ENCODE measurements around the gene GDF15.
A peak's percentile ranks its signal among the peaks of the same experiment; 100 is the strongest.

Gene GDF15

DNA sequence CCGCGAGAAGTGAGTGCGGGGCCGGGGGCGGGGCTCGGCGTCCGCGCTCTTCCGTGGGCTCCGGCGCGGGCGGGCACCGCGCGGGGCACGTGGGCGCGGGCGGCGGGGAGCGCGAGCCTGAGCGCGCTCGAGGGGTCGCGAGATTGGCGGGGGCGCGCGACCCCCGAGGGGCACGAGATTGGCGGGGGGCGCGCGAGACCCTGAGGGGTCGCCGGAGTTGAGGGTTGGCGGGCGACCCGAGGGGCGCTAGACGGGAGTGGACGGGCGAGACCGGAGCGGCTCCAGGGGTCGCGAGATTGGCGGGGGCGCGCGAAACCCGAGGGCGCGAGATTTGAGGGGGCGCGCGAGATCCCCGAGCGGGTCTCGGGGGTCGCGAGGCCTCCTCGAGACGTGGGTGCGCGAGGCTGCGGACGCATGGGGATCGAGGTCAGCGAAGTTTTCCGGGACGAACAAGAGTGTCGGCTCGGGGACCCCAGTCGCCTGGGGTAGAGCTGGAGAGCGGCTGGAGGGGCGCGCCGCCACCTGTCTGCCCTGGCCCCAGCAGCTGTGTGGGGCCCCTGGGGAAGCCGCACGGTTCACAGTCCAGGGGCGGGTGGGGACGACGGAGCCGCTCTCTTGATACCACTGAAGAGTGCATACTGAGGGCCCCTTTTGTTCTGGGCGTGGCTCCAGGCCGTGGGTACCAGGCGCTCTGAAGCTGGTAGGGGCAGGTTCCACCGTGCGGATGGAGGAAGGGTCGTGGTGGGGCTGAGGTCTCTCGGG, 33.9 kb downstream of the GDF15 start:
- DNase-seq = no peak

DNA sequence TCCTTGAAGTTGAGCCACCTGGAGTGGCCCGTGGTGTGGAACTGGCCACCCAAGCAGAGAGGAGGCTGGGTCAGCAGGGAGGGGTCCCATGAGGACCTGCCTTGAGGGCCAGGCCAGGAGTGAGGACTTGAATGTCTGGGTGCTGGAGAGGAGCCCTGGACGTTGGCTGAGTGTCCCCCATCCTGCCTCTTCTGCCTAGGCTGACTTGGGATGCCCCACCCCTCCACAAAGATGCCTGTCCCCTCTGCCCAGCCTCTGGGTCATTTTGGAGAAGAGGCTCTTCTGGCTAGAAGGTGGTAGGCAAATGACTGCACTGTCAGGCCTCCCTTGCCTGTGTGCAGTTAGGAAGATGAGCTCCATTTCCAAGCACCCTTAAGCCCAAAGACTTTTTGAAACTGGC, 35.0 kb downstream of the GDF15 start:
- DNase-seq = no peak

DNA sequence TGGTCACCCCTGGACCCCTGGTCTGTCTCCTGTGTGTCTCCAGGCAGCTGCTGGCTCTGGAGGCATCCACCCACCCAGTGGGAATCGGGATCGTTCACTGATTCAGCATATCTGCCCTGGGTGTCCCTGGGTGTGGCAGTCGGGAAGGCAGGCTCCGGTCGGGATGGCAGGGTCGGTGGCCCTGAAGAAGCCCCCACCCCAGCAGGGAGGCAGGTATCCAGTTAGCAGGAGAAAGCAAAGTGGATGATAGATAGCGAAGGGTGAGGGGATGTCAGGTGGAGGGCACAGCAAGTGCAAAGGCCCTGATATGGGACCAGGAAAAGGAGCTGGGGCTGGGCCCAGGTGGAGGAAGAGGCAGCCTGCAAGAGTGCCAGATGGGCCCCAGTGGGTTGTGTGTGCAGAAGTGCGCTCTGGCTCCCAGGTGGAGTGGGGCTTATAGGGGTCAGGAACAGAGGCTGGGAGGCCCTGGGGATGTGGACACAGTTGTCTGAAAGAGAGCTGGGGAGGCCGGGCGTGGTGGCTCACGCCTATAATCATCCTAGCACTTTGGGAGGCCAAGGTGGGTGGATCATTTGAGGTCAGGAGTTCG, 35.5 kb downstream of the GDF15 start:
- no peak for DNase-seq

DNA sequence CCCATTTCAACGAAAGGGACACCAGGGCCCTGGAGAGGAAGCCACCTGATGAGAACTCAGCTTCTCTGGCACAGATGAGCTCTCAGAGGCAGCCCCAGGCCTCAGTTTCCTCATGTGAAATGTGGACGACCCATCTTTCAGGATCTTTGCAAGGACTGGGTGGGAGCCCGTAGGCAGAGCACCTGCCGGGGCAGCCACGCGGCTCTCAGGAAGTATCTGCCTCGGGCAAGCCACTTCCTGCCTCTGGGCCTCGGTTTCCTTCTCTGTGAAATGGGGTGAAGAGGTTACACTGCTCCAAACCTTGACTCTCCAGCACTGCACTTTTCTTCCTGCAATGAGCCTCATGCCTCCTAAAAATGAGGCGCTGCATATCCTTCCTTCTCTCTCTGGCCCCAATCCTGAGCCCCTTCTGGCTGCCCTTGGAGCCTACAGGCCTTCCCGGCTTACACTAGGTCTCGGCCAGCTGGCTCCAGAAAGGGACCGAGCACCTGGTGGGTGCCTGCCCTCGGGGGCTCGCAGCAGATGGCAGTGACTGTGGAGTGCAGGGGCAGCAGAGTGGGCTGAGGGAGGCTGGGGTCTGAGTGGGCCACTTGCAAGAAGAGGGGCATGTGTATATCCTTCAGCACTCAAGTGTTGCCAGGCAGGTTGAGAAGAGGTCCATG, 36.7 kb downstream of the GDF15 start:
- no peak for DNase-seq

DNA sequence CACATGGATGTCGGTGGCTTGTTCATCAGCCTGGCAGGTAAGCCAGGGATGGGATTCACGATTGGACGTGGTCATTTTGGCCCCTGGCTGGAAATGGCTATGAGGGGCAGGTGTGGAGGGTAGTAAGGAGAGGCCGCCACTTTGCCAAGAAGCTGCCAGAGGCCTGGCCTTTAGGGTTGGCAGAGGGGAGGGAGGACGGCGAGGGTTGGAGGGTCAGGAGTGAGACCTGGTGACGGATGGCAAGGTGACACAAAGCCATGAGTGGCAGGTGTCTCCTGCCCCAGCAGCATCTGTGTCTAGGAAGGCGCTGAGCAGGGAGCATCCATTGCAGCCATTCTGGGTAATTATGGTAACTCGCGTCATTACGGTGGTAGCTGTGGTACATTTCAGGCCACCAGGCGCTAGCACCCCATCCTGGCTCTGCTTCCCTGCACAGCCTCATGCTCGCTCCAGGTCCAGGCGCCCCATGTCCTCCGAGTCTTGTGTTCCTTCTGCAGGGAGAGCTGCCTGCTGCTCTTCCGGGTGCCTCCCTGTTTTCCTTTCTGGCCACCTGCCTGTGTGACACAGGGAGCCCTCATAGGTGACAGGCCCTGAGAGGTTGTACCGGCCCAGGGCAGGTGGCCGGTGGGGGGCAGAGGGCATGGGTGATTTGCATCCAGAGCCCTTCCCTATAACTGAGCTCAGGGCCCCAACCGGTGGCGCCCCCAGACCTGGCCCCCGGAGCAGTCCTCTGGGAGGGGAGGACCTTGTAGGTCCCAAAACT, 37.5 kb downstream of the GDF15 start:
- no peak for DNase-seq

DNA sequence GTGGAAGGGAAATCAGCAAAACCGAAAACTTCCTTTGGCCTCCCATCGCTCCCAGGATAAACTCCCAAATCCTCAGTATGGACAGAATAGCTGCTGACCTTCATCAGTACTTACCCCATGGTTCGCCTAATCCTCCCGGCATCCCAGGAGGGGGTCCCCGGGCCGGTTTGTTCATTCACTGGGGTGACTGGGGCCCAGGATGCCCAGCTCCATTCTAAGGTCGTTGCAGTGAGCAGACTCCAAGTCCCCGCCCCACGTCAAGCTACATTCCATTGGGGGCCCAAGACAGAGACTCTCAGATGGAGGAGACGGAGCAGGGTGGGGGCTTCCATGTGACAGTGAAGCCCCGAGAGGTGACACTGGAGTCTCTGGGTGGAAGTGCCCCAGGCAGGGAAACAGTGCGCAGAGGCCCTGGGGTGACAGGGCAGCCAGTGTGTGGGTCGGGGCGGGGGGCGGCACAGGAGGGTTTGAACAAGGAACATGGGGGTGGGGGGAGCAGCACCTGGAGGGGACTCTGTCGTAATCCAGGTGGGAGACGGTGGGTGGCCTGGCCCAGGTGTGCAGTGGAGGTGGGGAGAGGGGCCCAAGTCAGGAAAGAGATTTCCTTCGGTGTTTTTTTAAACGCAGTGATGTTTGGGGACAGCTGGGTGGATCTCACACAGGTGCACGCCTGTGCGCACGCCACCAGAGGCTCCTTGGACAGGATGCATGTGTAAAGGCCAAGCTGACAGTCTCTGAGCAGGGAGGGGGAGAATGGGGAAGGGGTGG, 38.3 kb downstream of the GDF15 start:
- no peak for DNase-seq

DNA sequence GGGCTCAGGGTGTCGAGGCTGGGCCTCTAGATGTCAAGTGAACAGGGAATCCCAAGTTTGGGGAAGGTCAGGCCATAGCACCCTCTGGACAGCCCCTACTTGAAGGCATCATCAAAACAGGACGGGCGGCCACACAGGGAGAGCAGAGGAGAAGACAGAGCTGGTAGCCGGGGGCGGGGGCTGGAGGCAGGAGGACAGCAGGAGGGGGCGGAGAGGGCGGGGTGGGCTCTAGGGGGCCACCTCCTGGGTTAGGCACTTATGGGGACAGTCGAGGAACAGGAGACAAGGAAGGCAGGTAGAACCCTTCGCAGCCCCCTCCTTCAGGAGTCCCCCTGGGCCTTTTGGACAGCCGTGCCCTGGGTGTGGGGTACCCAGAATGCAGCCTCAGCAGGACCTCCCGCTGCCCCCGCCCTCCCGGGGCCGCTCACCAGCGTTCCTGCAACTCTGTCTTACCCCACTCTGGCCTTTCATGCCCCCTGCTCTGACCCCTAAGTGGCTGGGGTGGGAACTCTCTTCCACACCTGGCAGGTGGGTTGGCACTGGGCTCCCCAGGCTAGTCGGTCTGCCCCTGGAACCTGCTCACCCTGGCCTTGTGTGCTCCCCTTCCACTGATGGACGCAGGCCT, 39.0 kb downstream of the GDF15 start:
- no peak for DNase-seq

DNA sequence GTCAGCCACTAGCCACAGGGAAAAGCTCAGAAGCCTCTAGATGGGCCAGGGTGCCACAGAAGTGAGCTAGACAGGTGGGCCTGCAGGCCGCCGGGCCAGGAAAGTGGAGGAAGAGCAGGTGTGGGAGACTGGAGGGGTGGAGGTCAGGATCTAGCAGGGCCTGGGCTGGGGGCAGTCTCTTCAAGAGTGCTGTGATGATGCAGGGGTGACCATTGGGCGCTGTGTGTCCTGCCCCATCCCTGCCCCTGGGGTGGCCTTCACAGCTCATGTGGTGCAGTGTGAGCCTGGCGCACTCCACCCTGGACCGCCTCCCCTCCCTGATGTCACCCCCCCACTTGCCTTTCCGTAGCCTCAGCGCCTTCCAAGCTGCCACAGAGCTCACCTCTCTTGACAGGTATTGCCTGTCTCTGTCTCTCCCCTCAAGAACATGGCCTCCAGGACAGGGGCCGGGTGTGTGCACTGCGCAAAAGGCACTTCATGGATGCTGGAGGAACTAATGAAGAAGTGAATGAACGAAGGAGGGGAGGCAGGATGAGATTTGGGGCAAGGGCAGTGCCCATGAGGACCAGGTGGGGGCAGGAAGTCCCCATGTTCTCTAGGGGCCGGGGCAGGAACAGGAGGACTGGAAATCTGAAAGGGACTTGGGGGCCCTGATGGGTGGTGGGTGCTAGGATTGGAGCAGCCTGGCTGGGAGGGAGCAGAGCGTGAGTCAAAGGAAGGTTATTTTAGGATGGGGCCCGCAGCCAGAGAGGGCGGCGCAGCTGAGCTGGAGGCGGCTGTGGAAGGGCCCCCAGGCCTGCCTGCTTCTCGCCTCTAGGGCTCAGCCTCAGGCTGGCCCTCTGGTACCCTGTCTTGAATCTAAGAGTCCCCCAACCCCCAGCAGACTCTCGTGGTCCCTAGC, 39.8 kb downstream of the GDF15 start:
- no peak for DNase-seq

DNA sequence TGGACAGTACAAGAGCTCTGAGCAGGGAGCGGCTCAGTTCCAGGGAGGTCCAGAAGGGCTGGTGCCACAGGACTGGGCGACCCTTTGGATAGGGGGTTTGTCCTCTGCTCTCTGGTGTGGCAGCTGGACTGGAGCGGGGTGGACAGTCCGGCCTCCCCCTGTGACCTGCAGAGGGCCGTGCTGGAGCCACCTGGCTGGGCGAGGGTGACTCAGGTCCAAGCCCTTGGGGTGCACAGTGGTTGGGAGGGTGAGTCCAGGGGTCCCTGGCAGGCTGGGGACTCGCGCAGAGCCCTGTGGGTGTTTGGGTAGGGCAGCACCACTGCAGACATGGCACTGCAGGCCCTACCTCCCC, 40.4 kb downstream of the GDF15 start:
- no peak for DNase-seq

DNA sequence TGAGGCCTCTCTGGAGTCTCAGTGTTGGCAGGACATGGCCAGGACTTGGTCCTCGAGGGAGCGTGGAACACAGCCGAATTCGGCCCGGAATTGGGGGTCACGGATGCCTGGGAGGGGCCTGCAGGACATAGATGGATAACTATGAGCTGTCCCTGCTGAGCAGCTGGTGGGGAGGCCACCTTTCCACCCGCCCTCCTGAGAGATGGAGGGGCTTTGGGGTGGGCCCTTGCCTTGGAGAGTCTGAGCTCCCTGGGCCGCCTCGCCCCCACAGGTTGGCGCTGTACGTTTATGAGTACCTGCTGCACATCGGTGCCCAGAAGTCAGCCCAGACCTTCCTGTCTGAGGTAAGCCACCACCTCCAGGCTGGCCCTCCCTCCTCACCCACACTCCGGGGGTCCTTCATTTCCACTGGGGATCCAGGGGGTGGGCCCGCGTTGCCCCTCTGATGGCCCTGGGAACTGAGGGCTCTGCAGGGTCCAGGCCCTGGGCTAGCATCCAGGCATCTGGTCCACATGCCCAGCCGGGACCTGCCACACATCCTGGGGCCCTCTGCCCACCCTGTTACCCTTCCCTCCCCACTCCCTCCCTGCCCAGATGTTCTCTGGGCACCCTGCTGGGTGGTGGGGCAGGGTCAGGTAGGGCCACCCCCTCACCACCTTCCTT, 41.3 kb downstream of the GDF15 start:
- DNase-seq = no peak

DNA sequence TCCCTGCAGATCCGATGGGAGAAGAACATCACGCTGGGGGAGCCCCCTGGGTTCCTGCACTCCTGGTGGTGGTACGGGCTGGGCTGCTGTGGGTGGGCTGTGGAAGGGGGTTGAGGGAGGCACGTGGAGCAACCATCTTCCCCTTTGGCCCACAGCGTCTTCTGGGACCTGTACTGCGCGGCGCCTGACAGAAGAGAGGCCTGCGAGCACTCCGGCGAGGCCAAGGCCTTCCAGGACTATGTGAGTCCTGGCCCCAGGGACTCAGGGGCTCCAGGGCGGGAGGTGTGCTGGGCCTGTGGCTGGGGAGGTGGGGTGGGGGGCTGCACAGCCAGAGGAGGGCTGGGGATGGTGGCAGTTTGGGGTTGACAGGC, 41.8 kb downstream of the GDF15 start:
- DNase-seq = no peak

DNA sequence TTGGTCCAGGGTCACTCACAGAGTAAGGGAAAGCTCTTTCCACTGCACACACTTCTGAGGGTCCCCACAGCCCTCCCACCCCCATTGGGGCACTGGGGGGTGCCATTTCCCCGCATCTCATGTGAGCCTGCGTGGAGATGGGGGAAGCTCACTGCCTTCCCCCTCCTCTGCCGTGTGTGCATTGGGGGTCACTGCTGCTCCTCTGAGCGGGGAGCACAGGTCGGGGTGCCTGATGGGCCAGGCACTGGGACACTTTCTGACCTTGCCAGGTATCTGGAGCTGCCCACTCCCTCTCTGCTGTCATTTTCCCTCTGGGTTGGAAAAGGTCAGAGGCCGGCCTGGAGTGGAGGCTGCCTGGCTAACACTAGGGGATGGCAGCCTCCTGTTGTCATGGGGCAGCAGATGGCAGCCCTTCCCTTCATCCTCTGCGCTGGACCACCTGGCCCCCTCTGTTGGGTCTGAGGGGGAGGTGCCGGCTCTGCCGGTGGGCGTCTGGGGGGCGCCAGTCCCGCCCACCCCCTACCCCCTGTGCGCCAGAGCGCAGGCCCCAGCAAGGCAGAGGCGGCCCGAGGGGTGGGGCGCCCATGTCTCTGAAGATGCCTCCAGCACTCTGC, 42.3 kb downstream of the GDF15 start:
- no peak for DNase-seq

DNA sequence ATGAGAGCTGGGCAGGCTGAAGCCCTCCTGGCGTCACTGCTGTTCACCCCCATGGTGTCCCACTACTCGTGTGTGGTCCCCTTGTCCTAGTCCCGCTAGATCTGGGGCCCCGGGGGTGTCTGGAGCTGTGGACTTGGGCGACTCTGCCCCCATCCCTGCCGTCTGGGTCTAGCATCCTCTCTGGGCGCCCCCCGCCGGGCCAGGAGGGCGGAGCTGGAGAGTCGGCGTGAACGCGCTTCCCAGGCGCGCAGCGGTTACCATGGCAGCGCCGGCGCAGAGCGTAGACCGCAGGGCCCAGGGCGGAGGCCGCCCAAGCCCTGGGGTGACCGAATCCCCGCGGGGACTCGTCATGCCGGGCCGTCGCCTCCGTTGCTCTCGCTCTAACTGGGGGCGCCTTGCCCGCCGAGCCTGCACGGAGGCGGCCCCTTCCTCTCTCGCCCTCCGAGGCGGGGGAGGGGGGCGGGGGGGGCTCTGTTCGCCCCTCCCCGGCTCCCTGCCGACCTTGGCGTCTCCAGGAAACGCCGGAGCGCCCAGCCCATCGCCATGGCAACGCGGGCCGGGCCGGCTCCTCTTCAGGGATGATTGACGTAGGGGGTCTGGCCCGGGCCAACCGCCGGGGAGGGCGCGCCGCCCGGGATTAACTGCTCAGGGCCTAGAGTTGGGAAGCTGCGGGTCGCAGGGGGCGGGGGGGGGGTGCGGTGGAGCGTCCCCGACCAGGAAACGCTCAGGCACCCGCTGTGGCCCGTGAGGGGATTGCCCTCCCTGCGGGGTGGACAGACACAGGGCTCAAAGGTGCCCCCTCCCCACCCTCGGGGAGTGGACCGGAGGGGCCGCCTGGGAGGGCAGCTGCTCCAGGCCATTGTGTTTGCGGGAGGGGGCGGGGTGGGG, 43.1 kb downstream of the GDF15 start:
- DNase-seq = peak; percentile 70

DNA sequence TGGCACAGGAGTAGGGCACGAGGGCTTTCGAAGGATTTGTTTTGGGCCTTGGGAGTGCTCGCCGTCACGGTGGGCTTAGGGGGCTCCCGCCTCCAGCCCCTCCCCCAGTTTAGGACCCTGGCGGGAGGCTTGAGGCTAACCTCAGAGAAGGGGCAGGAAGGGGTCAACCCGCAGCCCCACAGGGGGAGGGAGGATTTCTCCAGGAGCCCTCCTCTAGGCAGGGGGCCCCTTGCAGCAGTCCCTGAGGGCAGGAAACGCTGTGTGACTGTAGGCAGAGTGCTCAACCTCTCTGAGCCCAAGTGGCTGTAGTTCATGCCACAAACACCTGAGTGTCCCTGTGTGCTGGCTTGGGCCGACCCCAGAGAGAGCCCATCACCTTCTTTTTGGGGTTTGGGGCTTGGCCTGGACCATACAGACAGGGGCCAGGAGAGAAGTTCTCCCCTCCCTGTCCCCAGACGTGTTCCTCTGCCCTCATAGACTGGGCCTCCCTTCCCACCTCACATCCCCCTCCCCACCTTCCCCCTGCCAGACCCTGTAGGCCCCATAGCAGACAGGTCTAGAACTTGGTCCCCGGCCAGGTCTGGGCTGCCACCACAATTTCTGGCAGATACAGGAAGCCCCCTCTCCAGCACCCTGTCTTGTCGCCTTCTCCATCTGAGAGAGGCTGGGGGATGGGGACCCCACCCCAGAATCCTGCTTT, 43.9 kb downstream of the GDF15 start:
- DNase-seq = no peak

DNA sequence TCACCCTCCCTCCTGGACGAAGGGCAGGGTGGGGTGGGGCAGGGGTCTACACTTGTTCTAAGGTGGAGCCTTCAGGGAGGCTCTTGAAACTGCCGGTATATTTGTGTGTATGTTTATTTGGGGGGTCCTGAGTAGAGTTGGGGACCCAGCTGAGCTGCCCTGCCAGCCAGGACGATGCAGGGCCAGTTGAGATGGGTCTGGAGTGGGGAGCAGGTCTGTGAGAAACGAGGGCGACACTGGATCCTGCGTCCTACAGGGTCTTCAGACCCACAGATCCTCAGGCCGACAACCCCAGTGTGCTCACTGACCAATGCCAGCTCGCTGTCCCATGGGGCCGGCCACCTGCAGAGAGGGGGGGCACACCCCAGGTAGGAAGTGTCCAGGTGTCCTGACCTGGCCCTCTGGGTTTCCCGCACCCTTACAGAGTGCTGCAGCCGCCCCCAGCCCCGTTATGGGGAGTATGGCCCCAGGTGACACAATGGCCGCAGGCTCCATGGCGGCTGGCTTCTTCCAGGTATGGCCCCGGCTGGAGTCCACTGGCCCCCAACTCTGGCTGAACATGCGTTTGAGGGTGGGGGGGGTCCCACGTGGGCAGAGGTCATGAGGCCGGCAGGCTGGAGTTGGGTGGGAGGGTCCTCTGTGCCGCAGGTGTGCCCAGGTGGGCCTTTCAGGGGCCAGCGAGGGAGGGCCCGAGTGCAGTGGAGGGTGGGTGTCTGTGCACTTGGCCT, 44.6 kb downstream of the GDF15 start:
- DNase-seq = no peak

DNA sequence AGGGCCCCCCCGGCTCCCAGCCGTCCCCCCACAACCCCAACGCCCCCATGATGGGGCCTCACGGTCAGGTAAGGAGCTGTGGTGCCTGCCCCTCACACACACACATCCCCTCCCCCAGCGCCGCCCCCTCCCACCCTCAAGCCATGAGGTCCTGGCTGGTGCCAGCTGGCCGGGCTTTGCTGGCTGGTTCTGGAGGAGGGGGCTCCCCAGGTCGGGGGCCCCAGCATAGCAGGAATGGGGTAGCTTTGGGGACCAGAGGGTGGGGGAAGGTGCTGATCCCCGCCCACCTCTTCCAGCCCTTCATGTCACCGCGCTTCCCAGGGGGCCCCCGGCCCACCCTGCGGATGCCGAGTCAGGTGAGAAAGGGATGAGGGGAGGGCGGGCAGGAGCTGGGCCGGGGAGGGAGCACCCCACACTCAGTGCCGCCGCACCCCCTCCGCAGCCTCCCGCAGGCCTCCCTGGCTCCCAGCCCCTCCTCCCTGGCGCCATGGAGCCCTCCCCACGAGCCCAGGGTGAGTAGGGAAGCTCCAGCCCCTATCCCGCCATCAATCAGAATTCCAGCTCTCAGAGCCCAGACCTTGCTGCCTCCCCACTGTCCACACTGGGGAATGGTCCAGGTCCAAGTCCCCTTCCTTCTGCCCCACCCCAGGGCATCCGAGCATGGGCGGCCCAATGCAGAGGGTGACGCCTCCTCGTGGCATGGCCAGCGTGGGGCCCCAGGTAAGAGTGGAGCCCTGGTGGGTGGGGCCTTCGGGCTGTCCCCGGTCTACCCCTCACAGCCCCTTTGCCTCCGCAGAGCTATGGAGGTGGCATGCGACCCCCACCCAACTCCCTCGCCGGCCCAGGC, 45.6 kb downstream of the GDF15 start:
- no peak for DNase-seq

Data from activated CD4-positive, alpha-beta T cell treated with anti-CD3 and anti-CD28 coated beads for 1 hour (primary cell).